KOPT-K1 (cell line): ENCODE data around the gene CYTH1.

Source experiments
- H3K27ac ChIP-seq: fragments of 200-600 bp; sonication (generic); 2 replicates; pipeline ENCODE4 v1.5.1; 2016; ENCODE audit warnings: antibody characterized with exemption, mild to moderate bottlenecking, low read depth, low read length; ENCODE audit not compliant: poor library complexity, severe bottlenecking
- H3K36me3 ChIP-seq: fragments of 200-600 bp; sonication (generic); 2 replicates; pipeline ENCODE4 v1.5.1; 2017; ENCODE audit warnings: antibody characterized with exemption, mild to moderate bottlenecking, low read length, moderate library complexity; ENCODE audit not compliant: insufficient read depth
- H3K9me3 ChIP-seq: fragments of 200-600 bp; sonication (generic); 2 replicates; pipeline ENCODE4 v1.5.1; 2017; ENCODE audit warnings: antibody characterized with exemption, low read length, mild to moderate bottlenecking; ENCODE audit not compliant: insufficient read depth, poor library complexity, severe bottlenecking

The CYTH1 gene

DNA sequence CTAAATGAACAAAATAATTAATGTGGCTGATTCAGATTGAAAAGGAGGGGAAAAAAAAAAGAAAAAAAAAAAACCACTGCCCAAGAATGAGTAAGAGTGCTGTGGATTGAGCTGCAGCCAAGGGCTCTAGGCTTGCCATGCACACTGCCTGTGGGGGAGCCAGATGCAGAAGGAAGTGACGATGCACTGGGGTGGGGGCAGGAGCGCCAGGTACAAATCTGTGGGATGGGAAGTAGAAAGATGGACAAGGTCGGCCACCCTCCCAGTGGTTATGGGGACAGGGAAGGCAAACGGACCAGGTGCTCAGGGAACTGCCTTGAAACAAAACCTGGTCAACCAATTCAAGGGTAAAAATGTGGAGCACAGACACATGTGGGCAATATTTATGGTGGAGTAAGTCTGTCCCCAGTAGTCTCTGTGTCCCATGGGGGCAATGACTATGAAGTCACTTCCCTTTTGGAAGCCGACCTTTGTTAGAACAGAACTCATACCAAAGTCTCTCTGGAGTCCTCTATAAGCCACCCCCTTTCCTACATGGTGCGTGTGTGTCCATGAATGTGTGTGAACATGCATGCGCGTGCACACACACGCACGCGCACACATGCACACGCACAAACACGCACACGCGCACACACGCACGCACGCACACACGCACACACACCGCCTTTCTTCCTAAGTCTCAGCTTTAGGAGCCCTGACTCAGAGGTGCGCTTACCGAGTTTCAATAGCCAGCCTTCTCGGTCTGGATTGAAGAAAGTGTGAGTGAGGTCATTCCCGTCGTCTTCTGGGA is 84.3 kb downstream of the CYTH1 start:
- Histone ChIP-seq H3K9me3 (no peaks in the 10 kb centered on the region), H3K36me3 (peaks cover 100% of the 10 kb centered on the region), H3K27ac (no peak overlapping the region)

DNA sequence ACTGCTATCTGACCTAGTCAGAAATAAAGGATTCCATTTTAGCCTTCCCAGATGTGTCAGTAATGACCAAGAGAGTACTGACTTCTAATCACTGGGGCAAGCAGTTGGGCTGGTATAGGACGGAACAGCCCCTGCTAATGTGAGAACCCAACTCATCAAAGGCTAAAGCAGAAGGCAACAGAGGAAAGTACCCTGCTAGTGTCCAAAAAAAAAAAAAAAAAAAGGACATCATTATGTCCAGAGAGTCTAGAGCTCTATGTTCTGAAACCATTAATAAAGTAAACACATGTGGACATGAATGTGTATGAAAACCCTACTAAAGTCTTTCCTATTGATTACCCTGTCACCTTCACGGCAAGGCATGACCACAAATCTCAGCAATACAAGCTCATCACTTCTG is 85.0 kb downstream of the CYTH1 start:
- no peaks in the 10 kb centered on the region for H3K9me3 ChIP-seq
- peaks cover 100% of the 10 kb centered on the region for H3K36me3 ChIP-seq
- H3K27ac ChIP-seq, result no peak overlapping the region

DNA sequence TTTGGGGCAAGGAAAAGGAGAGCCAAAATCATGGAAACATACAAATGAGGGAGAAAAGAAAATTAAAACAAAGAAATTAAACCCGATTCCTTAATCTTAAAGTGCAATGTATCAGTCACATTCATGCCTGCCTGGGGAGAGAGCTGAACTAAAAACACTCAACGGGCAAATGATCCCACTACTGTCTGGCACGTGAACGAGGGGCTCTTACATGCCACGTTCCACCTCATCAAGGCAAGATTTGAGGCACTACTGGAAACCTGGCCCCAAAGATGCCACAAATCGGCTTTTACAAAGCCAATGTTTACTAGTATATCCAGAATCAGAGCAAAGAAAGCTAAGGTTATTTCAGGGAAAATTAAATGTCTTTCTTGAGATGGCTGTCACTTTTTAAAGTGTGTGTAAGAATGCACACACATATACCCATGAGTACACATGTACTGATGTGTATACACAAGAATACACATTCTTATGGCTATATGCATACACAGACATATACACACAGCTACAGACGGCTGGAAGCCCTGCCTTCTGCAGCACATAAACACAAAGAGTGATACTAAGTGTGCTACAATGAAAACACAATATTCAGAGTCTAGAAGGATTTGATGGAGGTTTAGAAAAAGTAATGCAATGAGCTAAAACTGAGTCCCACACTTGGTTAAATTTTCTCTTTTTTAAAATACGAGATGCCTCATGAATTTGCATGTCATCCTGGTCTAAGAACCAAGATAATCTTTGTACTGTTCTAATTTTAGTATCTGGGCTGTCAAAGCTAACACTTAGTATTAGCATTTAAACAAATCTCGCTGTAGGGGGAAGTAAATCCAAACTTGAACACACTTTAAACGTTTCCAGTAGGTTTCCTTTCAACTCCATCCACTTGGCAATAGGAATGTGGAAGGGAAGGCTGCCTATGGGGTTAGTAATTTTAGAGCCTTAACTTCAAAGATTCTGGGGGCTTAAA is 85.8 kb downstream of the CYTH1 start:
- Histone ChIP-seq H3K9me3 (no peaks in the 10 kb centered on the region), H3K36me3 (peaks cover 100% of the 10 kb centered on the region), H3K27ac (no peak overlapping the region)

DNA sequence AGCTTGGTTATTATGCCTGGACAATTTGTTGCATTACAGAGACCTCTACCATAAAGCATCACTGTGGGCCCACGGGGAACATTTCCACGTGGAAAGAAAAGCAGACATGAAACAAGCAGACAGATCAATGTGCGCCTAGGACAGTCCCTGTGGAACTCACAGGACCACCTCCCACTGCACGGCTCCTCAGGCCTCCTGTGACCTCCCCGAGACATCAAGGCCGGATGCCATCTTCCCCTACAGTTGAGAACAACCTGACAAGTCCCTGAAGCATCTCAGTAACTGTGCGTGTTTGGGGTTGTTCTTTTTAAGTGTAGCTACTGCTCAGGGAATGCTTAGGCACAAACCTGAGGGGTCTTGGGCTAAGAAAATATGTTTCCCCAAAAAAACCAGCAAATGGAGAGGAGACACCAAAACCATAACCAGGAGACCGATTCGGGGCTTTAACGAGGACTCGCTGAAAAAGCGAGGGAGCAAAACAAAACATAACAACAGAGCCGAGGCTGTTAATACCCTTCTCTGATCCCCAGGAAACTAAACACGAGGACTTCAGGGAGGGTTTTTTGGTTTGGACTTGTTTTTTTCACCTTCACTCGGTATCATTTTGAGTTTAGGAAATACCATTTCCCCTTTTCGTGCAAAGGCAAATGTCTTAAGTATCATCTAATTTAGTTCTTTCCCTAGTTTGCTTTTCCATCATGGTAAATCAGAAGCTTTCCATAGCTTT is 87.1 kb downstream of the CYTH1 start:
- Histone ChIP-seq H3K36me3 (peaks cover 99% of the 10 kb centered on the region), H3K27ac (no peak overlapping the region), H3K9me3 (no peaks in the 10 kb centered on the region)

DNA sequence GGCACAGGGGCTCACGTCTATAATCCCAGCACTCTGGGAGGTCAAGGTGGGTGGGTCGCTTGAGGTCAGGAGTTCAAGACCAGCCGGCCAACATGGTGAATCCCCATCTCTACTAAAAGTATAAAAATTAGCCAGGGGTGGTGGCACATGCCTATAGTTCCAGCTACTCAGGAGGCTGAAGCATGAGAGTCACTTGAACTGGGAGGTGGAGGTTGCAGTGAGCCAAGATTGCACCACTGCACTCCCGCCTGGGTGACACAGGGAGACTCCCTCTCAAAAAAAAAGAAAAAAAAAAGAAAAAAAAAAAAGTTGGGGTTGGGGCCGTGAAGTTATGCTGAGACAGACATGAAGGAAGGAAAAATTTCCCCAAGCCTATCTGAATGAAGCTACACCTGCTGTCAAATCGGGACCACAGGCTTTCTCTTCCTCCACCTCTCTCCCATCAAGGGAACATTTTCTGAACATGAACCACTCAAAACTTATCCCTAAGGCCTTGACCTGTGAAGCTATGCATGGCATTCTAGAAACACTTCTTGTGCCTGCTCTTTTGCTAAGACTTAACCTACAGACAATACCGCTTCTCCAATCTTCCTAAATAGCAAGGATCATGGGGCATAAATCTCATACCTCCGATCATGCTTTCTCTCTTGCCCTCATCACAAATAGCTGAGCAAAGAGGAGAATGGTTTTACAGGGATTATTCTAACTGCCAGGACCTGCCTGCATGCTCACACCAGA is 88.6 kb downstream of the CYTH1 start:
- no peaks in the 10 kb centered on the region for H3K9me3 ChIP-seq
- H3K36me3 ChIP-seq, result peaks cover 99% of the 10 kb centered on the region
- H3K27ac ChIP-seq, result no peak overlapping the region

DNA sequence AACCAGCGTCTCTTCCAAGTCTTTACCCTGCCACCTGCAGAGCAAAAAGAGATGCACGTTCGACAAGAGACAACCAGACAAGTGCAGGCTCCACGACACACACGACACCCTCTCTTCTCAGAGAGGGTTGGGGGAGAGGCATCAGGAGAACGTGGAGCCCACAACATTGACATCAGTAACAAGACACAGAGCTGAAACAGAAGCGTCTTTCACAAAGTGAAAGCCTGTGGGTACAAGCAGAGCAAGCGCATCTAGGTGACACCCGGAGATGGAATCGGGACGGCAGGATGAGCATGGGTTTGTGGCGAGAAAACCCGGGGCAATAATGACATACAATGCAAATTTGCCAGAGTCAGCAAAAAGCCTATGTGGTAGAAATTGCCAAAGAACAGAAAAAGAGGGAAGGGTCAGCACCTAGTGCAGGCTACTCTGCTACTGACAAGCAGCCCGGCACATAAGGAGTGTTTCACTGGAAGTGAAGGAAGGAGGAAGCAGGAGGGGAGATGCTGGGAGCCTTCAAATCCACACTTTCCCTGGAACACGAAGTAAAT is 89.5 kb downstream of the CYTH1 start:
- no peaks in the 10 kb centered on the region for H3K9me3 ChIP-seq

DNA sequence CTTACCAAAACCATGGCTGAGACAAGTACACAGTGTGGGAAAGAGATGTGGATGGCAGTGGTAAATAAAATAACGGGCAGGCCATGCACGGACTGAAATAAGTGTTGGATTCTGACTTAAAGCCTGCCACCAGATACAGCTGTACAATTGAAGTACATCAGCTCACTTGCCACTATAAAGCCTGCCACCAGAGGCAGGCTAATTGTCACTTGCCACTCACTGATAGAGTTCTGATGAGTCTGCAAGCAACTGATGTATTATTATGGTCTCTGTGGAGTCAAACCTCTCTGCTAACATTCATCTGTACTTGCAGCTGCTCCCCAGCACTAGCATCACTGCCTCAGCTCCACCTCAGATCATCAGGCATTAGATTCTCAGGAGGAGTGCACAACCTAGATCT is 93.0 kb downstream of the CYTH1 start:
- Histone ChIP-seq H3K27ac (no peak overlapping the region), H3K36me3 (peaks cover 93% of the 10 kb centered on the region), H3K9me3 (no peaks in the 10 kb centered on the region)

More for the DNA sequence above, 89.5 kb downstream of the CYTH1 start:
- H3K27ac ChIP-seq, result no peak overlapping the region
- peaks cover 99% of the 10 kb centered on the region for H3K36me3 ChIP-seq

DNA sequence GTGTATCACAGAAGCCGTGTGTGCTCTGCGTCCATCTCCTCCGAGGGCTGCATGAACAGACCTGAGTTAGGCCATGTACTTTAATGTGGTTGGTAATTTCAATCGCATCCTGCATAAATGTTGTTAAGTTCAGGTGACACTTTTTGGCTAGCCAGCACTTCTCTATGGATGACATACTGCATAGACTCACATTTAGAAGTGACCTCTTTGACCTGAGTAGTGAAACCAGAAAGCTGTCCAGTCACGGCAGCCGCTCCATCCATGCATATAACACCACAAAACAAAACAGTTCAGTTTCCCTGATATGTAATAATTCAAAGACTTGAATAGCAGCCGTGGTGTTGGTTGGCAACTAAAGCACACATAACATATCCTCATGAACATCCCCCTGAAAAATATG is 94.1 kb downstream of the CYTH1 start:
- peaks cover 93% of the 10 kb centered on the region for H3K36me3 ChIP-seq
- H3K9me3 ChIP-seq, result no peaks in the 10 kb centered on the region
- H3K27ac ChIP-seq, result no peak overlapping the region

DNA sequence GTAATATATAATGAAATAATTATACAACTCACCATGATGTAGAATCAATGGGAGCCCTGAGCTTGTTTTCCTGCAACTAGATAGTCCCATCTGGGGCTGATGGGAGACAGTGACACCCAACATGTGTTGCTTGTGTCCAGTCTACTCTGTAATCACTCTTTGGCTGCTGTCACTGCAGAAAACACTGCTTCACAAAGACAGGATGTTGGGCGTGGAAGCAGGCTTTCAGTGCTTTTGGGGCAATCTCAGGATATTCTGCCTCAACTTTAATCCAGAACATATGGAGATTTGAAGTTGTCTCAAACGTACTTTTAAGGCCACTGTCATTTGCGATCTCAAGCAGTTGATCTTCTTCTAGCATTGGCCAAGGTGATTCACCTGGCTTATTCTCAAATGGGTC is 94.9 kb downstream of the CYTH1 start:
- peaks cover 93% of the 10 kb centered on the region for H3K36me3 ChIP-seq
- H3K9me3 ChIP-seq, result no peaks in the 10 kb centered on the region
- H3K27ac ChIP-seq, result no peak overlapping the region

DNA sequence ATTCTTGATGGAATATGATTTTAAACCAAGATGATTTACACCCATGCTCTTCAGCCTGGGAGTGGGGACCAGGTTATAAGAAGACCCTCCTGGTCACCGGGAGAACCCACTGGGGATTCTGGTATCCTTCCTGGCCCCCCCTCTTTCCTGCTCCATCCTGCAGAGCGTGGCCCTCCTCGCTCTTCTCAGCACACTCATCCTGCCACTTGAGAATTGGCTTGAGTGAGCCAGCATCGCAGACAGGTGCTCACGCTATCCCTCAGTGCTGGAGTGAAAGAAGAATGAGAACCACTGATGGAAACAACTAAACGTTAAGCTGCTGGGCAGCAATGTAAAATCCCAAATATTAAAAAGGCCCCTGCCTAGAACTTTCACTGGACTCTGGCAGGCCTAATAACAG is 98.0 kb downstream of the CYTH1 start:
- H3K9me3 ChIP-seq, result no peaks in the 10 kb centered on the region
- H3K36me3 ChIP-seq, result peaks cover 94% of the 10 kb centered on the region
- H3K27ac ChIP-seq, result no peak overlapping the region

DNA sequence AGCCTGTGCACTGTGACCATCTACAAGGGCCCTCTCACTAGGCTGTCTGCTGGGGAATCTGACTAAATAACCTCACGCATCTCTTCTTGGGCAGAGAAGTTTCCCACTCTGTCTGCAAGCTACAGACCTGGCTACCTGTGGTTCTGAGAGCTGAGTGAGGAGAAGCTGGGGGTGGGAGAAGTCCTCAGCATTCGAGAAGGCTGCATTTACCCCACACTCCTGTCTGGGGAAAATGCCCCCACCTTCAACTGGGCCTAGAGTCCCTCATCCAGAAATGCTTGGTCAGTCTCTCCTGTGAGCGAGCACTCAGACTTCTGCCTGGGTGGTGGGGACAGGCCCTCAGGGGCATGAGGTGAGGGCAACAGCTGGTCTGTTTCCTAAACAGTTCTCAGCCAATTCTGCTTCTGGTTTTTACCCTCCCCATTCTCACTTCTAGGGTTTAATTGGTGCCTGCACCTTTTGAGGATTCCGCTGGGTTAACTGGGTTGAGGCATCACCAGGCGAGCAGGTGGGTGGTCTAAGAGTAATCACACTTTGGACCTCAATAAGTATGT is 98.6 kb downstream of the CYTH1 start:
- Histone ChIP-seq H3K27ac (no peak overlapping the region), H3K36me3 (peaks cover 94% of the 10 kb centered on the region)

DNA sequence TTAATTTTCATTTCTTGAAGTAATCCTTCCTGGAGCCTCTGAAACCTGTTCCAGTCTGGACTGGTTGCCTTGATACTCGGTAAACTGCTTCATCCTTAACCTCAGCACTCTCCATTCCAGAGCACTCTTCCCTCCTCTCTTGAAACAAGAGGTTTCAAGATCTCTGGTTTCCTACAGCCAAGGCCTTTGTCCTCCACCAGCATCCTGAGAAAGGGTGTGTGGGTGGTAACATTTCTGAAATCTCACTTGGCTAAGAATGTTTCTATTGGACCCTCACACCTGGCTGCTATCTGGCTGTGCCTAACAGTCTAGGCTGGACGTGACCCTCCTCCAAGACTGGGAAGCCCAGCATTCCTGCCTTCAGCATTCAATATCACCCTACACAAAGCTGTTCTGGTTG is 99.7 kb downstream of the CYTH1 start:
- Histone ChIP-seq H3K9me3 (no peaks in the 10 kb centered on the region), H3K27ac (no peak overlapping the region), H3K36me3 (peaks cover 94% of the 10 kb centered on the region)

More for the DNA sequence above, 98.6 kb downstream of the CYTH1 start:
- no peaks in the 10 kb centered on the region for H3K9me3 ChIP-seq

DNA sequence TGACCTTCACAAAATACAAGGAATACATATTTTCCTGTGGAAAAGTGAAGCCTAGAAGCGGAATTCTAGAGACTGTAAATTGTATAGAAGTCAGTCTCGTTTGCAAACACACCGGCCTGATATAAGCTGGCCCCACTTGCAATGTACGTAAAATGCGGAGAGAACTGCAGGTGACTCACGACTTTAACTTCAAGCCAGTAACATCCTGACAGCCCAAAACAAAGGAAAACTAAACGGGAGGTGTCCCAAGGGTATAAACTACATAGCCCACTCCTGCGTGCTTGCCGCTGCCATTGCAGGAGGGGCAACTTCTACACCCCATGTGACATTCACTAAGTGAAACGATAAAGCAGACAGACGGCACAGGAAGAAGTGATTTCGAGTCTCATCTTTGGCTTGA is 101.6 kb downstream of the CYTH1 start:
- Histone ChIP-seq H3K27ac (no peak overlapping the region), H3K9me3 (no peaks in the 10 kb centered on the region), H3K36me3 (peaks cover 95% of the 10 kb centered on the region)
